K562 (cell line): ENCODE measurements around the gene ASB10. TPM values are rescaled to one million over a fixed set of nuclear protein-coding genes. Genes with fewer than 3 reads are reported as not detected.

Experiments used
- ATAC-seq: fragments of 200-7000 bp; cut with Tn5 transposase; 3 replicates; pipeline ENCODE4 v1.9.1; 2020; ENCODE audit warnings: moderate library complexity
- BruUV-seq: library from RNA; stranded (reverse); fragments of 400-500 nt; replicated peaks from 2 replicates; lab custom pipeline; 2021; lab: Mats Ljungman, UMichigan
- CTCF ChIA-PET: fragments of 300-600 bp; formaldehyde crosslinking; extraction: SDS; loops from one replicate; lab custom pipeline; 2021; ENCODE audit warnings: low intra/inter-chr PET ratio; lab: Yijun Ruan, JAX
- POLR2A ChIA-PET: fragments of 300-600, 350-650 bp; sonication (Branson Sonifier 250); formaldehyde crosslinking; extraction: SDS; loops from one replicate; lab custom pipeline; 2021; ENCODE audit warnings: antibody characterized with exemption, inconsistent platforms; lab: Yijun Ruan, JAX
- DNase-seq, 4 experiments: peaks; one replicate each; pipeline versions ENCODE4 v3.0.0 to v3.0.0-alpha.2; 2011 to 2018; ENCODE audit warnings: low spot score in 3 of 4, mixed read lengths in 3 of 4; ENCODE audit errors: extremely low read depth in 1 of 4
- FAIRE-seq: peaks from 2 replicates; lab custom pipeline; 2011; peaks lifted over from hg19 to GRCh38; lab: Jason Lieb, UNC
- H2AFZ ChIP-seq: 2 replicates; pipeline ENCODE4 v1.6.0; 2011; ENCODE audit warnings: low read depth, low read length, control low read depth, inconsistent platforms
- H3K27ac ChIP-seq: fragments of 200-600 bp; 3 replicates; pipeline ENCODE4 v1.8.0; 2011; ENCODE audit warnings: low read depth, mild to moderate bottlenecking, control low read depth, inconsistent platforms, low read length, moderate library complexity, mixed read lengths; ENCODE audit errors: extremely low read depth
- H3K27me3 ChIP-seq, 2 experiments: fragments of 300-600 bp in 1 of 2; 2 replicates in 1 of 2; 3 replicates in 1 of 2; pipeline versions ENCODE4 v1.6.0 to v1.8.0; 2011; ENCODE audit warnings: inconsistent platforms in 2 of 2, low read length in 2 of 2, mild to moderate bottlenecking in 1 of 2, mixed read lengths in 1 of 2, moderate library complexity in 1 of 2; ENCODE audit not compliant: control insufficient read depth in 2 of 2, insufficient read depth in 2 of 2
- H3K36me3 ChIP-seq: fragments of 300-600 bp; 3 replicates; pipeline ENCODE4 v1.8.0; 2011; ENCODE audit warnings: mild to moderate bottlenecking, low read length, inconsistent platforms; ENCODE audit not compliant: control insufficient read depth, insufficient read depth
- H3K4me1 ChIP-seq, 2 experiments: fragments of 200-600 bp in 1 of 2; replicated peaks in 1 of 2; 2 replicates in 1 of 2; 3 replicates in 1 of 2; pipeline versions ENCODE4 v1.5.1 to v1.8.0; 2011; ENCODE audit warnings: inconsistent platforms in 2 of 2, low read length in 2 of 2, mild to moderate bottlenecking in 1 of 2, mixed read lengths in 1 of 2, moderate library complexity in 1 of 2; ENCODE audit not compliant: control insufficient read depth in 2 of 2, insufficient read depth in 2 of 2
- H3K4me2 ChIP-seq: 2 replicates; pipeline ENCODE4 v1.6.1; 2011; ENCODE audit warnings: low read length, control low read depth, inconsistent platforms, mixed read lengths; ENCODE audit not compliant: insufficient read depth
- H3K4me3 ChIP-seq: fragments of 200-600 bp; sonication (generic), shearing (Covaris generic); 2 replicates; pipeline ENCODE4 v1.5.1; 2016; ENCODE audit warnings: control low read depth, inconsistent platforms
- H3K79me2 ChIP-seq: fragments of 200-600 bp; 3 replicates; pipeline ENCODE4 v1.8.0; 2011; ENCODE audit warnings: low read length, inconsistent platforms; ENCODE audit not compliant: control insufficient read depth, insufficient read depth
- H3K9ac ChIP-seq, 2 experiments: 2 replicates each; pipeline versions ENCODE4 v1.6.0 to v1.6.1; 2011; ENCODE audit warnings: low read depth in 2 of 2, low read length in 2 of 2, control low read depth in 1 of 2, inconsistent platforms in 1 of 2, mild to moderate bottlenecking in 1 of 2, mixed read lengths in 1 of 2; ENCODE audit not compliant: insufficient read depth in 1 of 2
- H3K9me1 ChIP-seq: one replicate; pipeline ENCODE4 v1.6.0; 2011; ENCODE audit warnings: inconsistent platforms, mild to moderate bottlenecking, low read length, moderate library complexity; ENCODE audit not compliant: control insufficient read depth, insufficient read depth
- H3K9me3 ChIP-seq: replicated peaks from 2 replicates; pipeline ENCODE4 v1.5.1; 2011; ENCODE audit warnings: low read depth, low read length, inconsistent platforms; ENCODE audit not compliant: control insufficient read depth, insufficient read depth
- H4K20me1 ChIP-seq: replicated peaks from 2 replicates; pipeline ENCODE4 v1.6.1; 2011; ENCODE audit warnings: low read length, inconsistent platforms, mixed read lengths; ENCODE audit not compliant: control insufficient read depth, insufficient read depth
- CBFB ChIP-seq: sonication (generic); formaldehyde crosslinking; IDR thresholded peaks from 2 replicates; pipeline ENCODE4 v1.4.0; 2020; ENCODE audit warnings: mild to moderate bottlenecking, missing genetic modification reagents
- CSDE1 ChIP-seq, 2 experiments: fragments of 450-650 bp; IDR thresholded peaks; 2 replicates each; pipeline ENCODE4 v1.6.1; 2016; ENCODE audit warnings: mild to moderate bottlenecking in 1 of 2
- EHMT2 ChIP-seq: fragments of 450-650 bp; IDR thresholded peaks from 2 replicates; pipeline ENCODE4 v1.6.1; 2018; ENCODE audit warnings: antibody characterized with exemption
- HEY1 ChIP-seq: fragments of 250-450 bp; sonication (Bioruptor Pico); IDR thresholded peaks from 2 replicates; pipeline ENCODE4 v1.5.0; 2020; ENCODE audit warnings: mild to moderate bottlenecking, moderate library complexity, borderline replicate concordance
- HNRNPL ChIP-seq: fragments of 200-400 bp; formaldehyde crosslinking; IDR thresholded peaks from 2 replicates; pipeline ENCODE4 v1.6.1; 2017; ENCODE audit warnings: low read depth, mild to moderate bottlenecking, low read length
- MCM2 ChIP-seq: fragments of 450-650 bp; IDR thresholded peaks from 2 replicates; pipeline ENCODE4 v1.6.1; 2017; ENCODE audit warnings: low read depth, mild to moderate bottlenecking
- NCOA1 ChIP-seq: fragments of 450-650 bp; IDR thresholded peaks from 2 replicates; pipeline ENCODE4 v1.6.1; 2016; ENCODE audit warnings: low read depth
- RBM34 ChIP-seq: fragments of 200-400 bp; formaldehyde crosslinking; IDR thresholded peaks from 2 replicates; pipeline ENCODE4 v1.6.1; 2018; ENCODE audit warnings: low read length, borderline replicate concordance; ENCODE audit not compliant: insufficient read depth
- USF2 ChIP-seq: sonication (generic); formaldehyde crosslinking; IDR thresholded peaks from 2 replicates; pipeline ENCODE4 v1.5.0; 2020; ENCODE audit warnings: missing genetic modification reagents
- WHSC1 ChIP-seq: IDR thresholded peaks from one replicate; pipeline ENCODE4 v1.6.1; 2012; ENCODE audit warnings: low read length, control low read depth, inconsistent platforms
- ZBTB7A ChIP-seq: IDR thresholded peaks from 2 replicates; pipeline ENCODE4 v1.6.1; 2011; ENCODE audit warnings: low read depth, mild to moderate bottlenecking, low read length, moderate library complexity, borderline replicate concordance; ENCODE audit not compliant: control insufficient read depth
- ZC3H8 ChIP-seq: fragments of 450-650 bp; IDR thresholded peaks from 2 replicates; pipeline ENCODE4 v1.6.1; 2017
- ZFPM2 ChIP-seq: fragments of 250-450 bp; sonication (Bioruptor Pico); IDR thresholded peaks from 2 replicates; pipeline ENCODE4 v1.5.1; 2022; ENCODE audit warnings: mild to moderate bottlenecking
- ZKSCAN1 ChIP-seq: fragments of 150-350 bp; IDR thresholded peaks from 2 replicates; pipeline ENCODE4 v1.6.1; 2016; ENCODE audit warnings: low read depth, low read length
- ZNF133 ChIP-seq: fragments of 250-450 bp; sonication (Bioruptor Pico); IDR thresholded peaks from 2 replicates; pipeline ENCODE4 v1.4.0; 2020; ENCODE audit warnings: mild to moderate bottlenecking
- ZNF134 ChIP-seq: fragments of 250-450 bp; sonication (Bioruptor Pico); conservative IDR thresholded peaks from 2 replicates; pipeline ENCODE4 v1.4.0; 2020
- ZNF24 ChIP-seq: fragments of 450-650 bp; IDR thresholded peaks from 2 replicates; pipeline ENCODE4 v1.6.1; 2016
- ZNF311 ChIP-seq: fragments of 250-450 bp; sonication (Bioruptor Pico); IDR thresholded peaks from 2 replicates; pipeline ENCODE4 v1.4.0; 2020; ENCODE audit warnings: mild to moderate bottlenecking, moderate library complexity
- WGBS: fragments of 100-300 bp; shearing (Covaris generic); methylation state at CpG from one replicate; pipeline ENCODE4 v1.1.6; 2016; ENCODE audit warnings: low coverage, mixed read lengths; ENCODE audit not compliant: insufficient coverage; ENCODE audit errors: missing lambda C conversion rate; 5-methylcytosine and 5-hydroxymethylcytosine counted together
- in situ Hi-C: fragments of 300-500 bp; cut with MboI; formaldehyde crosslinking; loops from 4 replicates; pipeline ENCODE4 v1.15.0; 2018; ENCODE audit warnings: inconsistent platforms, mixed read lengths
- intact Hi-C: fragments of 100-400 bp; cut with micrococcal nuclease; formaldehyde crosslinking; loops from 2 replicates; pipeline ENCODE4 v1.14.2; 2022
- polyA plus RNA-seq, 8 experiments: library from polyadenylated mRNA; depleted of rRNA in 4 of 8; stranded (reverse) in 5 of 8; unstranded in 3 of 8; fragments of >200 nt; fragmentation: Nextera tagmentation in 2 of 8; fragmentation: Illumina TruSeq in 1 of 8; extraction: Ambion mirVana in 2 of 8; extraction: Trizol in 1 of 8; gene quantifications; 2 replicates each; pipeline versions ENCODE4 v1.2.1 to v1.2.3, GENCODE V29; 2011 to 2014; ENCODE audit warnings: inconsistent platforms in 1 of 8, missing spikeins in 1 of 8
- total RNA-seq, 7 experiments: library from RNA; depleted of rRNA in 6 of 7; stranded (reverse); fragments of >200 nt in 6 of 7; fragmentation: Illumina TruSeq in 2 of 7; extraction: Trizol in 2 of 7; gene quantifications; 2 replicates each; pipeline versions ENCODE4 v1.2.1 to v1.2.3, GENCODE V29; 2011 to 2021; ENCODE audit warnings: low replicate concordance in 1 of 7
- TF ChIP-seq, protein P1 (sequence below): sonication (generic); formaldehyde crosslinking; IDR thresholded peaks from 2 replicates; pipeline ENCODE4 v1.8.1; 2023; ENCODE audit warnings: mild to moderate bottlenecking, missing genetic modification reagents
- TF ChIP-seq, protein P2 (sequence below): fragments of 450-650 bp; IDR thresholded peaks from 2 replicates; pipeline ENCODE4 v1.6.1; 2018; ENCODE audit warnings: mild to moderate bottlenecking, low read depth; ENCODE audit not compliant: partially characterized antibody

ASB10 gene
- total and polyA plus RNA-seq, 9 of the 15 experiments (the other 6 are each of a cell fraction or from before 2014, with no cell fraction given), result not detected

- in situ Hi-C loops, result no loop called here
- no peak for DNase-seq
- no peak overlapping the region for H3K27ac ChIP-seq
- no peak overlapping the region for H3K4me3 ChIP-seq
- H3K9me1 ChIP-seq, result no peaks in the 10 kb centered on the region
- H4K20me1 ChIP-seq, result no peaks in the 10 kb centered on the region
- no peaks in the 10 kb centered on the region for H3K36me3 ChIP-seq
- no peak for TF ChIP-seq EHMT2
- no peak for TF ChIP-seq RBM34
- TF ChIP-seq ZNF134 (CRISPR knock-in tag), result no peak
- TF ChIP-seq HNRNPL, result no peak
- TF ChIP-seq NCOA1, result no peak
- no peak for TF ChIP-seq ZFPM2
- no peak for TF ChIP-seq USF2
- no peak for TF ChIP-seq ZNF24
- TF ChIP-seq CBFB, result no peak
- no peak for TF ChIP-seq HEY1
- no peak for TF ChIP-seq ZNF133 (CRISPR knock-in tag)
- no peak for TF ChIP-seq ZBTB7A
- TF ChIP-seq ZKSCAN1, result no peak
- no peak for TF ChIP-seq WHSC1
- TF ChIP-seq, protein P1, sequence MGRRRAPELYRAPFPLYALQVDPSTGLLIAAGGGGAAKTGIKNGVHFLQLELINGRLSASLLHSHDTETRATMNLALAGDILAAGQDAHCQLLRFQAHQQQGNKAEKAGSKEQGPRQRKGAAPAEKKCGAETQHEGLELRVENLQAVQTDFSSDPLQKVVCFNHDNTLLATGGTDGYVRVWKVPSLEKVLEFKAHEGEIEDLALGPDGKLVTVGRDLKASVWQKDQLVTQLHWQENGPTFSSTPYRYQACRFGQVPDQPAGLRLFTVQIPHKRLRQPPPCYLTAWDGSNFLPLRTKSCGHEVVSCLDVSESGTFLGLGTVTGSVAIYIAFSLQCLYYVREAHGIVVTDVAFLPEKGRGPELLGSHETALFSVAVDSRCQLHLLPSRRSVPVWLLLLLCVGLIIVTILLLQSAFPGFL (CRISPR knock-in tag), result no peak
- TF ChIP-seq CSDE1 (IDR thresholded peaks at IDR 0.05), result no peak
- TF ChIP-seq, protein P2, sequence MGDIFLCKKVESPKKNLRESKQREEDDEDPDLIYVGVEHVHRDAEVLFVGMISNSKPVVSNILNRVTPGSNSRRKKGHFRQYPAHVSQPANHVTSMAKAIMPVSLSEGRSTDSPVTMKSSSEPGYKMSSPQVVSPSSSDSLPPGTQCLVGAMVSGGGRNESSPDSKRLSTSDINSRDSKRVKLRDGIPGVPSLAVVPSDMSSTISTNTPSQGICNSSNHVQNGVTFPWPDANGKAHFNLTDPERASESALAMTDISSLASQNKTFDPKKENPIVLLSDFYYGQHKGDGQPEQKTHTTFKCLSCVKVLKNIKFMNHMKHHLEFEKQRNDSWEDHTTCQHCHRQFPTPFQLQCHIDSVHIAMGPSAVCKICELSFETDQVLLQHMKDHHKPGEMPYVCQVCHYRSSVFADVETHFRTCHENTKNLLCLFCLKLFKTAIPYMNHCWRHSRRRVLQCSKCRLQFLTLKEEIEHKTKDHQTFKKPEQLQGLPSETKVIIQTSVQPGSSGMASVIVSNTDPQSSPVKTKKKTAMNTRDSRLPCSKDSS, result no peak
- no peak for TF ChIP-seq ZC3H8
- no peak for TF ChIP-seq MCM2
- TF ChIP-seq ZNF311 (CRISPR knock-in tag), result no peak
- TF ChIP-seq, all 486 proteins: peak for 0
- no peak overlapping the region for H2AFZ ChIP-seq
- no peak overlapping the region for H3K4me2 ChIP-seq
- intact Hi-C loops, result loop anchor here (5.0 to 10.0 kb wide), 2 partner anchors 179 to 282 kb away; no protein-coding TSS in a partner anchor
- no peaks in the 10 kb centered on the region for H3K79me2 ChIP-seq
- H3K9ac ChIP-seq, result no peak overlapping the region
- peaks cover 52 to 56% of the 10 kb centered on the region in 2 experiments for H3K27me3 ChIP-seq
- CTCF ChIA-PET, result interaction anchor here (1.0 to 3.0 kb wide), 2 partner anchors 43 to 76 kb away, joined by 5 to 13 read pairs; no protein-coding TSS in a partner anchor
- no peaks in the 10 kb centered on the region for H3K9me3 ChIP-seq
- H3K4me1 ChIP-seq, result peaks cover 0 to 18% of the 10 kb centered on the region in 2 experiments; a peak in 4 of 5 replicates
- POLR2A ChIA-PET, result interaction anchor here (0.5 to 1.2 kb wide), 4 partner anchors 10 to 77 kb away, joined by 3 to 5 read pairs (median 4); no protein-coding TSS in a partner anchor
- no peak for ATAC-seq
- WGBS, result 42% methylated on average over 30 of the region's 31 CpGs
- FAIRE-seq, result no peak
- no TSS peak for BruUV-seq
Observed at GRCh38 chr7:151166629-151167196, 20.3 kb downstream of the ASB10 start.
